Neural cell (in vitro differentiated cells): ENCODE results near the gene C11orf87.

Experiments used
- CTCF ChIP-seq: fragments of 450-650 bp; IDR thresholded peaks from 2 replicates; pipeline ENCODE4 v1.5.1; 2014; ENCODE audit warnings: antibody characterized with exemption, mild to moderate bottlenecking, moderate library complexity; ENCODE audit not compliant: poor library complexity, severe bottlenecking
- EP300 ChIP-seq: fragments of 450-650 bp; conservative IDR thresholded peaks from 2 replicates; pipeline ENCODE4 v1.6.1; 2014; ENCODE audit warnings: antibody characterized with exemption, mild to moderate bottlenecking, moderate library complexity; ENCODE audit not compliant: poor library complexity, severe bottlenecking
- EZH2 ChIP-seq: fragments of 200-600, 300-800 bp; shearing (Covaris generic), sonication (generic); IDR thresholded peaks from 2 replicates; pipeline ENCODE4 v1.6.1; 2014; ENCODE audit warnings: antibody characterized with exemption, low read length, borderline replicate concordance, mild to moderate bottlenecking; ENCODE audit not compliant: insufficient read depth, poor library complexity, severe bottlenecking
- MXI1 ChIP-seq: fragments of 450-650 bp; conservative IDR thresholded peaks from 2 replicates; pipeline ENCODE4 v1.6.1; 2014; ENCODE audit warnings: antibody characterized with exemption, mild to moderate bottlenecking; ENCODE audit not compliant: poor library complexity, severe bottlenecking
- RAD21 ChIP-seq: fragments of 450-650 bp; conservative IDR thresholded peaks from 2 replicates; pipeline ENCODE4 v1.6.1; 2014; ENCODE audit warnings: antibody characterized with exemption, mild to moderate bottlenecking, moderate library complexity
- SMC3 ChIP-seq: fragments of 450-650 bp; conservative IDR thresholded peaks from 2 replicates; pipeline ENCODE4 v1.6.1; 2014; ENCODE audit warnings: antibody characterized with exemption, mild to moderate bottlenecking, moderate library complexity; ENCODE audit not compliant: poor library complexity

DNA sequence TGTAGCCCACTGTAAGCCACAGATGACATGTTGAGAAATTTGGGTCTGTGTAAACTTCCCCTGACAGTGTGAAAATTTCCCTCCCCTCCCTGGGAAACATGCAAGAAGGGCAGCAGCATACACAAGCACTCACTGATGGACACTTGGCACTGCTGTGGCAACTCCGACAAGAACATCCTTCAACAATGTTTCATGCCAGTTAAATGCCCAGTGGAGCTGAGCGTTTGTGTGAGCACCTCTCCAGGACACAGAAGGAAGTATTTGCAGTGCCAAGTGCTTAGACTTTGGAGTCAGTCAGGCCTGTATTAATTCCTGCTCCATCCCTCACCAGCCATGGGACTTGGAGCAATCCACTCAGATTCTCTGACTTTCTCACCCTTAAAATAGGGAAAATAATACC is 17.7 kb downstream of the C11orf87 start:
- TF ChIP-seq SMC3: no peak
- TF ChIP-seq CTCF: no peak
- TF ChIP-seq EZH2: no peak
- TF ChIP-seq EP300: no peak
- no peak for TF ChIP-seq MXI1
- TF ChIP-seq RAD21: no peak
